HG03064 (cell line): ENCODE results near the gene CD300H.
"Not testable (repeated sequence)": the region's sequence is repeated elsewhere in the genome, so short reads cannot be mapped to it uniquely, and the experiment has no call there.

Experiments used
- ATAC-seq: cut with Tn5 transposase; IDR thresholded peaks from one replicate; pipeline ENCODE4 v1.9.1; 2021; ENCODE audit warnings: low read depth; ENCODE audit not compliant: unreplicated experiment

Gene CD300H

GRCh38 chr17:74585711-74586110, 18.4 kb upstream of the CD300H start:
- no peak for ATAC-seq

- ATAC-seq: no peak
Observed at GRCh38 chr17:74584292-74585060, 17.2 kb upstream of the CD300H start.

DNA sequence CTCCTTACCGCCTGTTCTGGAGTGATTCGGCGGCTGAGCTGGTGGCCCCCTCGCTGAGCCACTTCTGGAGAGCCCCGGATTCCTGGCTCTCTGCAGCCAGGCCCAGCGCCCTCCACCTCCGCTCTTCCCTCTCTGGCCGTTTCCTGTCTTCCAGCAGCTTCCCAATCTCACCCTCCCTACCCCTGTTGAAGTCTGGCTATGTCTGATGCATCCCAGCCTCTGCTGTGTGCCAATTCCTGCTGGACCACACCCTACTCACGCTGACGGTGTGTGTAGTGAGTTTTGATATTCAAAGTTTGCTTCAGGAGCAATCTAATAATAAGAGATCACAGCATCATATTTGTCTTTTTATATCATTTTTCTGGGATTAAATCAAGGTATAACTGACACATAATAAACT, 15.3 kb upstream of the CD300H start:
- no peak for ATAC-seq

- ATAC-seq: no peak
Observed at GRCh38 chr17:74579900-74580299, 12.6 kb upstream of the CD300H start.

- no peak for ATAC-seq
Observed at GRCh38 chr17:74578979-74579378, 11.7 kb upstream of the CD300H start.

GRCh38 chr17:74574489-74575142, 7.3 kb upstream of the CD300H start:
- no peak for ATAC-seq

- not testable (repeated sequence) for ATAC-seq
Observed at GRCh38 chr17:74573635-74574034, 6.3 kb upstream of the CD300H start.

- ATAC-seq: no peak
Observed at GRCh38 chr17:74573169-74573568, 5.9 kb upstream of the CD300H start.

- no peak for ATAC-seq
Observed at GRCh38 chr17:74571621-74572270, 4.4 kb upstream of the CD300H start.

GRCh38 chr17:74569020-74570003, 2.0 kb upstream of the CD300H start:
- ATAC-seq: no peak

GRCh38 chr17:74568106-74568873, 981 bp upstream of the CD300H start:
- no peak for ATAC-seq

DNA sequence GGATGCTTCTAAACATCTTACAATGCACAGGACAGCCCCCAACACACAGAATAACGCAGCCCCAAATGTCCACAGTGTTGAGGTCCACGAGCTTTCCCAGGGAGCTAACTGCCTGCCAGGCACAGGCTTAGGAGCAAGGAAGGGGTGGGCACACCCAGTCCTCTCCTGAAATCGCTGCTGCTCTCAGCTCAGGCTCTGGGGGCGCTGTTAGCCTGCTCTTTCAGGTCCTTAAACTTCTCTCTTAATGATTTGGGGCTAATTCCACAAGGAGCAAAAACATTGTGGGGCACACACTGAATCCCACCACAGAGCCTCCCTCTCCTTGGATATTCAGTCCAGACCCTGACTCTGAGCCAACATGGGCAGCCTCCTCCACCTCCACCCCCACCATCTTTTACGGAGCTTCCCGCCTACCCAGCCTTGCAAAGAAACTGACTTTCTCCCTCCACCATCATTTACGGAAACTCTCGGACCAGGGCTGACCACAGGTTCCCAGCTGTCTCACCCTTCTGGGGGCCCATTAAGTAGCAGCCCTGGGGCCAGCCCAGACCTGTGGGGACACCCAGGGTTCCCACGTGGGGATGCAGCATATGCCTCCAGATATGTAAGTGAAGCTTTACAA, 1.1 kb downstream of the CD300H start:
- ATAC-seq: no peak

- no peak for ATAC-seq
Observed at GRCh38 chr17:74565126-74565525, 2.2 kb downstream of the CD300H start.

GRCh38 chr17:74563358-74563757, 4.0 kb downstream of the CD300H start:
- no peak for ATAC-seq

DNA sequence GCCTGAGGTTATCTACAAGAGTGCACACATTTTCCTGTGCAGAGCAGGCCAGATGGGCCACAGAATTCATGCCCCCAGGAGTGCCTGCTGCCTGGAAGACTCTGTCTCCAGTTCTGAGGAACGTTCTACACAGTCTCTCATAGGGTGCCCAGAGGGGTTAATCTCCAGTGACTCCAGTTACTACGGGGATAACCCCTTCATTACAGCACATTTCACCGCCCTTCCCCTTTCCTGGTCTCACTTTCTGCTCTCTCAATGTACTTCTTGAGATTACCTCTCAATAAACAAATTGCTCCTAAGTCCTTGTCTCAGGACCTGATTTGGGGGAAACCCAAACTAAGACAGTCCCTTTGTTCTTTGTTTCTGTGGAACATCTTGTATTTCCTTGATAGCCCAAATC, 5.7 kb downstream of the CD300H start:
- ATAC-seq: no peak

DNA sequence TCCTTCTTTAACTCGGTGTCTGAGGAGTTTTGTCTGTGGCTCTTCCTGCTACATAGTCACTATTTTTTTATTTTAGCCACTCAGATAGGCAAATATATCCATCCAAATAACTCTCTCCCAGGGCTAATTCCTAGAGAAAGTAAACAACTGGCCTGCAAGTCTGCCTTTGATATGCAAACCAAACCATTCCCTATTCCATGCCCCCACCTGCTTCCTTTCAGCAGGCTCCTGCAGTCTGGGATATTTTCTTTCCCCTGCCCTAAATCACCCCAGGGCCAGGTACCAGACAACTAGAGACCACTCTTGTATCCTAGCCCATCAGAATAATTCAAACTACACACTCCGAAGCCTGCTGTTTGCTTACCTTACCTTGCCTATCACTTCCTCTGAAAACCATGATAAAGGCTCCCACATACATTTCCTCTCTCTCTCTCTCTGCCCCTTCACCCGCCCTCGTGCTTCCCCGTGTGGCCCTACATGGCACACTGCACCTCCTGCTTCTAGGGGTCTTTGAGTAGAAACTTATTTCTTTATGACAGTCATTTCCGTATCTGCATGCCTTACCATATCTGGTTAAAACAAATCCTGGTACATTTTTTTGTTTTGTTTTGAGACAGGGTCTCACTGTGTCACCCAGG, 8.3 kb downstream of the CD300H start:
- ATAC-seq: no peak

- not testable (repeated sequence) for ATAC-seq
Observed at GRCh38 chr17:74558402-74558801, 8.9 kb downstream of the CD300H start.

DNA sequence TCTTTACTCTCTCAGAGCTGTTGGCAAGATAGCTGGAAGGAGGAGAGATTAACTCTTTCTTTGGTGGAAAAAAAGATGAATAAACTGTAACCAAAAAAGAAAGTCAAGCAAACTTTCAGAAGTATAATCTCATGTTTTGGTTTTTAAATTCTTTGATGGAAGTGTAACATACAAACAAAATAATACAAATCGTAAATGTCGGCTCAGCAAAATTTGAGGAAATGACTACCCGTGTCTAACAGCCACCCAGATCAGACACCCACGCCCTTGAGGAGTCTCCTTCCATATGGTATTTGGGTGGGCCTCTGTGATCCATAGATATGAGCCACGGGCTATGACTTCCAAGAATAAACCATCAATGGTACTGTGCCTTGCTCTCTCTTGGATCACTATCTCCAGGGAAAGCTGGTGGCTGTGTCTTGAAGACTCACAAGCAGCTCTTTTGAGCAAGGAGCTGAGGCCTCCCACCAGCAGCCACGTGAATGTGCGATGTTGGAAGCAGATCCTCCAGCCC, 11.8 kb downstream of the CD300H start:
- ATAC-seq: no peak

GRCh38 chr17:74554909-74555308, 12.4 kb downstream of the CD300H start:
- no peak for ATAC-seq
